ENCODE data around the gene DIO1.

- TF ChIP-seq CTCF (conservative IDR thresholded peaks at IDR 0.05) (no peak), EZH2 (IDR thresholded peaks at IDR 0.05; ENCODE audit: low read depth) (no peak)
Observed at GRCh38 chr1:53934170-53934765, 40.3 kb downstream of the DIO1 start.
